Esophagus muscularis mucosa (tissue), 3 donors: Measurements from ENCODE around the gene MAEL.

Source experiments
- CTCF ChIP-seq, 3 experiments: fragments of 200-600 bp in 2 of 3; fragments of 450-650 bp in 1 of 3; sonication (generic) in 2 of 3; IDR thresholded peaks; one replicate each; pipeline ENCODE4 v1.5.1; 2017 to 2019; ENCODE audit warnings: antibody characterized with exemption in 3 of 3, mild to moderate bottlenecking in 2 of 3, moderate library complexity in 1 of 3
- POLR2A ChIP-seq: fragments of 450-650 bp; IDR thresholded peaks from one replicate; pipeline ENCODE4 v1.6.1; 2017; ENCODE audit warnings: antibody characterized with exemption, moderate library complexity, mild to moderate bottlenecking, low read depth
- POLR2AphosphoS5 ChIP-seq, 2 donors: sonication (generic); formaldehyde crosslinking; IDR thresholded peaks; one replicate each; pipeline ENCODE4 v1.6.1; 2017; ENCODE audit warnings: antibody characterized with exemption in 2 of 2

- TF ChIP-seq CTCF (IDR thresholded peaks at IDR 0.05) (no peak), POLR2A (no peak), POLR2AphosphoS5 (IDR thresholded peaks at IDR 0.05) (no peak)
Measured at GRCh38 chr1:167068761-167069160, 79.7 kb downstream of the MAEL start.
